Measurements from ENCODE around the gene KRTAP2-3. TPM values are rescaled to one million over a fixed set of nuclear protein-coding genes. Genes with fewer than 3 reads are reported as not detected.
"Not testable (repeated sequence)": the region's sequence is repeated elsewhere in the genome, so short reads cannot be mapped to it uniquely, and the experiment has no call there.

KRTAP2-3 gene
- total and polyA plus RNA-seq, 12 donors = not detected

GRCh38 chr17:41037853-41038350, 22.0 kb downstream of the KRTAP2-3 start:
- ATAC-seq = no peak
- H3K27ac ChIP-seq = no peak overlapping the region
- H3K4me1 ChIP-seq = no peaks in the 10 kb centered on the region
- WGBS, 2 donors = 82 to 83% methylated on average over 2 of the region's 2 CpGs
- TF ChIP-seq CTCF (IDR thresholded peaks at IDR 0.05) = no peak
- intact Hi-C loops (cut with DNase I) = no loop called here
- peaks cover 0 to 13% (median 6%) of the 10 kb centered on the region in 7 donors for H3K27me3 ChIP-seq
- DNase-seq = no peak
- H3K4me3 ChIP-seq = no peak overlapping the region
- peaks cover 0 to 3% (median 0%) of the 10 kb centered on the region in 11 donors for H3K9me3 ChIP-seq
- no peaks in the 10 kb centered on the region for H3K36me3 ChIP-seq

GRCh38 chr17:41034346-41034935, 25.5 kb downstream of the KRTAP2-3 start, which contains the start of gene KRTAP1-3:
Gene KRTAP1-3, minus strand, starts transcription at chr17:41034874. Its CDS starts 53 bp downstream, at chr17:41034821.
- H3K27me3 ChIP-seq = peaks cover 0 to 22% (median 14%) of the 10 kb centered on the region in 7 donors
- 88 to 90% methylated on average over 10 of the region's 10 CpGs for WGBS, 2 donors
- H3K9me3 ChIP-seq; H3K36me3 ChIP-seq; H3K4me1 ChIP-seq; DNase-seq; H3K27ac ChIP-seq; intact Hi-C loops (cut with DNase I); H3K4me3 ChIP-seq: not testable (repeated sequence)
- ATAC-seq = peak in 1 of 8 donors; percentile 27

GRCh38 chr17:41029633-41030245, 30.2 kb downstream of the KRTAP2-3 start, which contains the start of gene KRTAP1-4:
Gene KRTAP1-4, minus strand, starts transcription at chr17:41030195. Its CDS starts 117 bp downstream, at chr17:41030078.
- H3K9me3 ChIP-seq = no peaks in the 10 kb centered on the region
- no peak for TF ChIP-seq CTCF (IDR thresholded peaks at IDR 0.05)
- intact Hi-C loops (cut with DNase I) = no loop called here
- ATAC-seq (no peak), DNase-seq (no peak)
- WGBS, 2 donors = 78 to 88% methylated on average over 12 of the region's 12 CpGs
- H3K4me1 ChIP-seq = no peaks in the 10 kb centered on the region
- H3K27ac ChIP-seq = no peak within 1 kb of the TSS
- H3K27me3 ChIP-seq = peaks cover 0 to 57% (median 31%) of the 10 kb centered on the region in 7 donors
- H3K4me3 ChIP-seq = no peak within 1 kb of the TSS
- H3K36me3 ChIP-seq = no peaks in the 10 kb centered on the region

- DNase-seq = no peak
- intact Hi-C loops (cut with DNase I) = no loop called here
Observed at GRCh38 chr17:41026715-41027471, 33.0 kb downstream of the KRTAP2-3 start, which contains the start of gene KRTAP1-5. Gene KRTAP1-5, minus strand, starts transcription at chr17:41027208. Its CDS starts 53 bp downstream, at chr17:41027155.

More at GRCh38 chr17:41026715-41027471, 33.0 kb downstream of the KRTAP2-3 start, which contains the start of gene KRTAP1-5:
- no peaks in the 10 kb centered on the region for H3K4me1 ChIP-seq
- no peak within 1 kb of the TSS for H3K27ac ChIP-seq
- ATAC-seq = no peak
- WGBS, 2 donors = 67 to 75% methylated on average over 9 of the region's 9 CpGs
- H3K9me3 ChIP-seq = peaks cover 0 to under 1% (median 0%) of the 10 kb centered on the region in 11 donors
- H3K36me3 ChIP-seq = no peaks in the 10 kb centered on the region
- peaks cover 0 to 47% (median 26%) of the 10 kb centered on the region in 7 donors for H3K27me3 ChIP-seq
- no peak for TF ChIP-seq CTCF (IDR thresholded peaks at IDR 0.05)
- no peak within 1 kb of the TSS for H3K4me3 ChIP-seq
